Measurements from ENCODE around the gene LHFPL2.
A peak's percentile ranks its signal among the peaks of the same experiment; 100 is the strongest.

The LHFPL2 gene

DNA sequence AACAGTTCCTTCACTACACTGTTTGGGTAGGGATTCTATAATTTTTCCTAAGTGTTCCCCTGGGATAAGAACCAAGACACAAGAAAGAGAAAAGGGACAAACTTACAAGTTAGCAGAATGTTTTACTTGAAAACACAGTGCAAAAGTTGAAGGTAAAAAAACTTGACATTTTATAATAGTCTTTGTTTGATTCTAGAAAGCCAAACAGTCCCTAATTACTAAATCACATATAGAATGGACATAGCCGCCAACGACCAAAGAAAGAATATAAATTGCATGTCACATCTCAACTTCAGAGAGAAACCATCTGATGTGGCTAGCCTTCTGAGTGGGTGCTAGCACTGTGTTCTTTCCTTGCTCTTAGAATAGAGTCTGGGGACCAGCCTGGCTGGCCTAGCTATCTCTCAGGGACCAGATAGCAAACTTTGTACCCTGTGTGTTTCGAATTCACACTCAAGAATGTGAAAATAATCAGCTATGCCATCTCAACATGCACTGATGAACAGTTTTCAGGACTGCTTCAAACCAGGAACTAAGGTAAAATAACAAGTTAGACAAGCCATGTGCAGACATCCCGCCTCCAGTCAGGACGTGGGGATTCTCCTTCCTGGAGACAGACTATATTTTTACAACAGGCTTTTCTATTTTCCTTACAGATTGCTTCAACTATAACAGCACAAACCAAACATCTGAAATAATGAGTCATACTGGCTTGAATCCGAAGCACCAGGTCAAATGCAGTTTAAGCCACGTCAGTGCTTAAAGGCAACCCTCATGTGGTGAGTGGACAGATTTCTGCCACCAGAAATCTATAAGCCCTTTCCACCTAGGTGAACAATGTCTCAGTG, 53.7 kb downstream of the LHFPL2 start:
- DNase-seq (ENCODE audit: low read depth): peak; percentile 92

DNA sequence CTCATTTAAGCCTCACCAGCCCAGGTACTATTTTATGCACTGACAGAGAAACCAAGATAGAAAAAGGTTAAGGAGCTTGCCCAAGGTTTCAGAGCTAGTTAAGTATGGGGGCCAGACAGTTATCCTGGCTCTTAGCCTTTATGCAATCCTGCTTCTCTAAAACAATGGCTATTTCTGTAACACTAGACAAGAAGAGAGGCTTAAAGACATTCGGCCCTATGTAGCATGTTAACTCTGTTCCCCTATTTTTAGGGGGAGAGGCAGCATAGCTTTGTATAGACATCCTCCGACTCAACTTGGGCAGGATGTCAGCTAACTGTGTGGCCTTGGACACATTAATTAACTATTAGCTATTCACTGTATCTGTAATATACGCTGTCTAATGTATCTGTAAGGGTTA, 54.6 kb downstream of the LHFPL2 start:
- DNase-seq (ENCODE audit: low read depth): no peak

DNA sequence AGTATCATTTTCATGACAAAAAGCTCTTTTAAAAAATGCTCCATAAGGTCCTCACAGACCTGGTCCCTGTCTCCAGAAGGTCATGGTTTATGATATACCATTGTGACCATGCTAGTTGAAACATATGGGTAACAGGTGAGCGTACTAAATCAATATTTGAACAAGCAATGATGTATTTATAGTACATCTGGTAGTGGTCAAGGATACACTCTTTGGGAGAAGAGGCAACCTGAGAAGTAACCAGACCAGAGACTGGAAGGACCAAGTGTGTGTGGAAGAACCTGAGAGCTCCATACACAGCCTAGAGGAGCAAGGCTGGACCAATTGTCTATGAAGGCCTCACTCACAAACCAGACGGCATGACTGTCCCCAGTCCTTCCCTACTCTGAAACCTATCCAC, 55.1 kb downstream of the LHFPL2 start:
- no peak for DNase-seq (ENCODE audit: low read depth)

DNA sequence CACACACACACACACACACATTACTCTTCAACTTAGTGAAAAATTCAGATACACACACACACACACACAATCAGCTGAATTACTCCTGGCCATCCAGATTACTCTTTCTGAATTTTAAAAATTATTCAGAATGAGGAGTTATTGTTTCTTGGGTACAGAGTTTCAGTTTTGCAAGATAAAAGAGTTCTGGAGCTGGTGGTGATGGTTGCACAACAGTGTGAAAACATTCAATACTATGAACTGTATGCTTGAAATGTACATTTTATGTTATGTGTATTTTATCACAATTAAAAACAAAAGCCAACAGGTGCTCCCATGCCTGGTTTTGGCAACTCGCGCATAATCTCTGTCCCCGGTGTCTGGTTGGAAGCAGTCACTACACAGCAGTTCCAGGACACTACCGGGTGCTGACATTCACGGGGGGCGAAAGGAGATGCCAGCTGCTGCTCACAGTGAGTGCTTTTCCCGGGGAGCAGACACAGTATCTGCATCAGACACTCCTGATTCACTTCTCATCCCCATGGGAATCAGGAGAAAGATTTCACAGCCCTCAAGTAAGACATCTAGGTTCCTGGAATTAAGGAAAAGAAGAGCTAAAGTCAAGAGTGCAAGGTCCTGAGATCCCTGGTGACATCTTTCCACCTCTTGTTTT, 55.7 kb downstream of the LHFPL2 start:
- no peak for DNase-seq (ENCODE audit: low read depth)

DNA sequence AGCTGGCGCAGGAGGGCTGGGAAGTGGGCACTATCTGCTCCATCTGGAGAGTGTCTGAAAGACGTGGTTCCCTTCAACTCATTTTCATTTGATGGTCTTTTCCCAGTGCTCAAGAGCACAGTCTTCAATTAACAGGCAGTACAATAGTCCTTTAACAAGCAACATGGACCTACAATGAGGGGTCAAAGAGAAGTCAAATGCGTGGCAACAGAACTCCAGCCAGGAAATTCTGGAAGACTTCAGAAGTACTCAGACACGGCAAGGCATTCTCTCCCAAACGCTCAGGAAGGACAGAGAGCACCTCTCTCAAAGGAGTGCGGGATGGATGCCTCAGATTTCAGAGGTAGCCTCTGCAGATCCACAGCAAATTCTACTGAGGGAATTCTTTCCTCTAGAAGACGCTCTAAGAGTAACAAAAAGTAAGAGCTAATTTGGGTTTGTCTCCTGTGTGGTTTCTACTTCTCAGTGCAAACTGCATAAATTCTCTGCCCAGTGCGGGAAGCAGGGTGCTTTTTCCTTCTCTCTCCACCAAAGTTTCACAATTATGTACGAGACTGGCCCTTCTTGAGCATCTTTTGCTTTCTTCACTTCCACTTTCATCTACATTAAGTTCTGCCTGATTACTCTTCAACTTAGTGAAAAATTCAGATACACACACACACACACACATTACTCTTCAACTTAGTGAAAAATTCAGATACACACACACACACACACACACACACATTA, 56.4 kb downstream of the LHFPL2 start:
- no peak for DNase-seq (ENCODE audit: low read depth)

DNA sequence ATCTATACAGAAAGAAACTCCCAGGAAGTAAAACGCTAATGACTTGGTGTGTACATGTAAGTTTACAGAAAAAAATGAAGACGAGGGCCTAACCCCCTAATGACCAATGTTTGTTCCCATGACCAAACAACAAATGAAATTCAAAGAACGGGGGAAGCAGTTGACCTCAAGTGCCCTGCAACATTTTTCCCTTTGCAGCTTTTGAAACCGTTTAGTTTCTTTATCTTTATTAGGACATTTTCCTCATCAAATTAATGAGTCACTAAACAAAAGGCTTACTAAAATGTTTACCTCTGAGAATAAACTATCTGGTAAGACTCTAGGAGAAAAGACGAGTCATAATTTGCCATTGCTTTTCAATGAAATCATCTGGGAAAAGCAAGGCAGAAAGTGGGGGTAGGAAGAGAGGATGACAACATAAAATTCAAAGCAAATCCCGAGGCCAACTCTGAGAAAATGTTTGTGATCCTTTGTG, 57.4 kb downstream of the LHFPL2 start:
- DNase-seq (ENCODE audit: low read depth): peak; percentile 58

DNA sequence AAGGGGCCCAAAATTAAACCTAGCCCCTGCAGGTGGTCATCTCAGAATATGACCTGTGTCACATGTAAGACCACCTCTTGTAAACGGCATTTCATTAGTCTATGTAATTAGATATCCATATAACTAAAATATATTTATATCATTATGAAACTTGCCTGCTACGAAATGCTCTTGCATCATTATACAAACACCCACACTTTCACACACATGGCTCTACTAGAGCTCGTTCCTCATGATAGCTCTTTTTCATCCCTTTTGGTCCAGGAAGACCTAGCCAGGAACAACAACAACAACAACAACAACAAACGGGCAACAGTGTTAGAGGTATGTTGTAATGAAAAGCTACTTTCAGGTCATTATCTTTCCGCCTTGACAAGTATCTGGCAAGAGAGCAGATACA, 58.6 kb downstream of the LHFPL2 start:
- no peak for DNase-seq (ENCODE audit: low read depth)

DNA sequence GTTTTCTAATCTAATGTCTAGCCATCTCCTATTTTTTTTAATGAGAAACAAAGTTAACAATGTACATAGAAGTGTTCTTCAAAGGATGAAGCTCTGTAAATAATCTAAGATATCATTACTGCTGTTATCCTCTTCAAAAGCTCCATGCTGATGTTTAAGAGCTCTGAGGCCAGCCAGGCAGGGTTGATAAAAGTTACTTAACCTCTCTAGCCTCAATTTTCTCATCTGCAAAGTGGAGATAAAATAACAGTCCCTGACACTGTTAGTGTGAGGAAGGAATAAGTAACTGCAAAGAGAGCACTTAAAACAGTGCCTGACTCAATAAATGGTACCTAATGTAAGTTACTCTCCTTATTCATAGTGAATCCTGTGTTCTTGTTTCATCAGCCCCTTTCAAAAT, 60.1 kb downstream of the LHFPL2 start:
- DNase-seq (ENCODE audit: low read depth): no peak

DNA sequence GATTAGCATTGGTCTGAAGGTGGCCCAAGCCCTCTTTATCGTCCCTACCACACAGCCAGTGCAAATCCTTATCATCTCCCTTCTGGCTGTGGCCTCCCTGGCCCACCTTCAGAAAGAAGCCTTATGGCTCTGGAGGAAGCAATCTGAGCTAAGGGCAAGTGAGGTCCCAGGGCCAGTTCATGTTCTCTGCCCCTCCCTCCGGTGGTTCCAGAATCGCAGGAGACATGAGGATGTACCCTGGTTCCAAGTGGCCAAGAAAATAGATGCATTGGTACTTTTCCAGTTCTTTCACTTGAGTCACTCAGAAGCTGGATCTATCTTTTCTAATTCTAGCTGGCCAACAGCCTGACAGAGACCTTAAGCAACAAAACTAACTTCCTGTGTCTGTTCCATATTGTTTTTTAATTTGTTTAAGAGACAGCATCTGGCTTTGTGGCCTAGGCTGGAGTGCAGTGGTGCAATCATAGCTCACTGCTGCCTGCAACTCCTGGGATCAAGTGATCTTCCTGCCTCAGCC, 60.7 kb downstream of the LHFPL2 start:
- peak; percentile 87 for DNase-seq (ENCODE audit: low read depth)

DNA sequence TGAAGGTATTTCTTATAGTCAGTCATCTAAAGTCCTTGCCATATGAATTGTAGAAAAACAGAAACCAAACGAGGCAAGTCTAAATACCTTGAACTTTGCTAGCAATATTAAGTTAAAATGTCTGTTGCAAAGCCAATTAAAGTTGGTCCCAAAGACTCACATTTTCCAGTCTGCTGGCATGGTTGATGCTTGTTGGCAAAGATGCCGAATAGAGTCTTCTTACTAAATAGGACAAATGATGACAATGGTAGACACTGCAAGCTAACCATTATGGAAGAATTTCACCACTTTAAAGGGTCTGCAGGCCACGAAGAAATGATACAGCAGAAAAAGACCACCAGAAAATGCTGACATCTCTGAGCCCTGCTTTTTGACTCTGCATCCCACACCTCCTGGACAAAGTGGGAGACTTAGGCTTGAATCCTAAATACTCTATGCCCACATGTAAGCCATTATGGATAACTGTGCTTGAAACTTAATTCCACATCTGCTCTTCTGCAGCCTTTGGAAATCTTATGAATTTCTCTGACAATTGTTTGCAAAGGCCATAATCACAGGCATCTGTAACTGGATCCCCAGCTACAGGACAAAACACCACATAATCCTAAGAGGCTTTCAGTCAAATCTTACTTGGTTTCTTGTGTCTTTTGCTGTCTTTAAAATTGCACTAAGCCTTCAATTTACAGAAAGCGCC, 61.3 kb downstream of the LHFPL2 start:
- peak; percentile 69 for DNase-seq (ENCODE audit: low read depth)

DNA sequence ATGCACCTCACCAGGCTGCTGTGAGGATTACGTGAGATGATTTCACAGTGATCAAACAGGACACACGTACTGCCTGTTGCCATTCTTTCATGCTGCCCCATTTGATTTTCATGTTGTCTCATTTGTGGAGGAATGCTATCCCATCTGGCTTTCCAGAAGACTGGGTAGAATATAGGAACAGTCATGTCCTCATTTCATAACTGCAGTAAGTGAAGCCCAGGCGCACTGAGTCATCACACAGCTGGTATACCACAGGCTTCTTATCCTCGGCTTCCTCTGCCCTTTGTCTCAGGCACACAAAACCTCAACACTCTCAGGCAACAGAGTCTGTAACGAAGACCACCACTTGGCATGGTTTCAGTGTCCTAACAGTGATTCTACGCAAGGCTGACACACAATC, 62.3 kb downstream of the LHFPL2 start:
- DNase-seq (ENCODE audit: low read depth): peak; percentile 93

DNA sequence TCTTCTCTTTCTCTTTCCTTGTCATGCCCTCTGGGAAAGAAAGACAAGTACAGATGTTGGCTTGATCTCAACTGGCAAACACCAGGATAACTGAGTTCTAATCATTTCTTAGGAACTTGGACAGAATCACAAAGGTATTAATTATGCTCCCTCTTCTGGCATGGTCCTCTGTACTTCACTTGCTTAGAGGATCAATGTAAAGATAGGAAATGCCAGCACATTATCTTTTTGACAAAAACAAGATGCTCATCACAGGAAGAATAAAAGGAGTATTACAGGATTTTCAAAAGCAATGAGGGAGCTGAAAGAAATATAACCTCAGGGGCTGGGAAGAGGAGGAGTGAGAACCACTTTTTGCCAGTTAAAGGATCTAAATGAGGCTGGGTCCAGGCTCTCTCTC, 70.6 kb downstream of the LHFPL2 start:
- DNase-seq (ENCODE audit: low read depth): no peak

DNA sequence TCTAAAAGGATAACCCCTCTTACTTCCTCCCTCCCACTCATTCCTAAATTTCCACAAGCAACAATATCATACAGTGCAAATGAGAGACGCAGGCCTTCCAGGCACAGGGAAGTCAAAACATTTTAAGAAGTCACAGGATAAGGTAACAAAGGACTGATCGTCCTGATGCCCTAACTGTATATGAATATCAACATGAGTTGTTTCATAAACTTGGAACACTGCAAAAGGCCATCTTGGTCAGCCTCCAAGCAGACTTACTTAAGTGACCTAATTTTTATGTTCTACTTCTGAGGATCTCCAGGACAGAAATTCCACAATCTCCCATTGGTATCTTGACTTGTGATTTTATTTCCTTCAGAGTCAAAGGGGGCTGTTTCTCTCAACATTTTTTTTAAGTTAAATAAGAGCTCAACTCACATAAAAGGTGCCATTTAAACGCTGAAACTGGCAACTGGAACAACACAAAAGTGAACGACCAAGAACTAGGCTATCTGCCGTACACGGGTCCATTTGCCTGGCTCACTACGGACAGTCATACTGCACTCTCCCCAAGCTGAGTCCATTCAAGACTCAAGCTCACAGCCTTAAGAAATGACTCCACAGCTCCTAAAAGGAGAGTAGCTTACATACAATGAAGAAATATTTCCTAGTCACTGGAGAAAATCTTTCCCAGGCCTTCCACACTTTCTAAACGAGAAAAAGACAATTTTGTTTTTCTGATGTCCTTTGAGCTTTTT, 71.3 kb downstream of the LHFPL2 start:
- peak; percentile 60 for DNase-seq (ENCODE audit: low read depth)

DNA sequence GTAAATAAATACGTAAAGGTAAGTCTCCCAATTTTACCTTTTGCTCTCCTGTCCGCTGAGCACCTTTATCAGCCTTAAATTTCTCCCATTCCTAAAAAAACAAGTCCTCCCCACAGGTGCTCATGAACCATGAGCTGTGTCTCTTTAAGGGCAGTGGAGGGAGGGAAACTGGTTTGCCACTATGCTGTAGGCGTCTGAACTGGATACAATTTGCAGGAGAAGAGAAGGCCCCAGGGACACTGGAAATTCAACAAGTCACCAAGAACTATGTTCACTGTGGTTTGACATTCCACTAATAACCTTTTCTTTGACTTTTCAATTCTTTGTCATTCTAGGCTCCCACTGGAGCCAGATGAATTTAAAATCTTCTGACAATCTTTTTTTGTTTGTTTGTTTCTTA, 72.2 kb downstream of the LHFPL2 start:
- no peak for DNase-seq (ENCODE audit: low read depth)

DNA sequence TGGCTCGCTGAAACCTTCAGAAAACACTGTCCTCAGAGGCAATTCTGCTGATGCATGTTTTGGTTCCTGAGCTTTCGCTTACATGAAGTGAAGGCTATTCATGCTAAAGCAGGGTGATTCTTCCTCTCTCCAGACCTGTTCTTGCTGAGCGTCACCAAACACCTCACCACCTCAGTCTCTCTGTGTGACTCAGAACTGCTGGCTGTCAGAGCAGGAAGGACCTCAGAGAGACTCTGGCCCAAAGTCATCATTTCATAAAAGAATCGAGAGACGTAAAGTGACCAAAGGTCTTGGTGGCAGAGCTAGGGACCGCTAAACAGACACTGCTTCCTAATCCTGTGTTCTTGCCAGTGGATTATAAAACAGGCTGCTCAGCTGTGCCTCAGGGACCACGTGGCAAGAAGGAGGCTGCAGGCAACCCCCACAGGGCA, 73.8 kb downstream of the LHFPL2 start:
- no peak for DNase-seq (ENCODE audit: low read depth)

DNA sequence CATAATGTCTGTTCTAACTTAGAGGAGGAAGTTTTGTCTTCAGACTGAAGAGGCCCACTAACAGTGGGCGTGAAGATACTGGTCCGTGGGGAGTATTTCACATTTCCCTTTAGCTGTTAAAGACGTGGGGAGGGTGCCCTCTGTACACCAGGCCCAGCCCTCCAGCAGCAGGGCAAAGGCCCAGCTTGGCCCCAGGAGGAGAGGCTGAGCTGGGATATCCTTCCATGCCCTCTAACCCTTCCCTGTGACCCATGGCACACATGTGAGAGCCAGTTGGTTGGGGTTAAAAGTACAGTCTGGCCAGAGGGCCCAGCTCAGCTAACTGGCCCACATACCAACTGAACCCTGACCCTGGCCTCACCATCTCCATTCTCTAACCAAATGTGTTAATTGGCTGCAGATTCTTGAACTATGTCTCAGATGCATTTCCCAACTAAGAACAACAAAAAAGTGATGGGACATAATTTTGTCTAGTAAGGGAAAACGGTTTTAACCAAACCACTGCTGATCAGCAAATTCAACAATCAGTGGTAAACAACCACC, 74.4 kb downstream of the LHFPL2 start:
- DNase-seq (ENCODE audit: low read depth): peak; percentile 63

DNA sequence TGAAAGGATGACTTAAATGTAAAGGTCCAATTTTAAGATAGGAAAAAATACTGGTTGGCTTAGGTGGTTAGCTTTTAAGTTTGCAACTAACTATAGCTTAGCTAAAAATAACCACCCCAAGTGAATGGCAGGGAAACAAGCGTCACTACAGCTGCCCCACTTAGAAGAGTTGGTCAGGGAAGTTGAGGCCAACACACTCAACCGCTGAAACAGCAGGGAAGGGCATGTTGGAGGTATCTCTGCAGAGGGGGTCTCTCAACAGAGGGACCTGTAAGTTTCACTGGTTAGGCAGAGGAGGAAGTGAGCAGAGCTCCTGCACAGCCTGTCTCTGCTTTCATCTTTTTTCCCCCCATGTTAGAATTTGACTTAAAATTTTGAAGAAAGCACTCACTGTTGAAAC, 75.3 kb downstream of the LHFPL2 start:
- DNase-seq (ENCODE audit: low read depth): no peak

DNA sequence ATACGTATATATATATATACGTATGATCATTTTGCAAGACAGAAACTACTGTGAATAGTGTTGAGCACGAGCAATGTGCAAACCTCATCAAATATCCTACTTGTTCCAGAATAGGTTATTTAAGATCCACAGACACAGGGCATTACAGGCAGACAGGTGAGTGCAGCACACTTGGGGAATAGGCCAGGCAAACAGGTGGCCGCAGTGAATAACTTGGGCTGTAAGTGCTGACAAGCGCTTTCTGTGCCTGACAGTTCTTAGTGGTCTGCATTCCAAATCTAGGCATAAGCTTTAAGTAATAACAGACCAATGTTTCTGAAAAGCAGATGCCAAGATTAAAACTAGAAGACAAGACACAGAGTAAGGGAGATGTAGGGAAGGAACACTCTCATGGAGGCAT, 77.9 kb downstream of the LHFPL2 start:
- no peak for DNase-seq (ENCODE audit: low read depth)

DNA sequence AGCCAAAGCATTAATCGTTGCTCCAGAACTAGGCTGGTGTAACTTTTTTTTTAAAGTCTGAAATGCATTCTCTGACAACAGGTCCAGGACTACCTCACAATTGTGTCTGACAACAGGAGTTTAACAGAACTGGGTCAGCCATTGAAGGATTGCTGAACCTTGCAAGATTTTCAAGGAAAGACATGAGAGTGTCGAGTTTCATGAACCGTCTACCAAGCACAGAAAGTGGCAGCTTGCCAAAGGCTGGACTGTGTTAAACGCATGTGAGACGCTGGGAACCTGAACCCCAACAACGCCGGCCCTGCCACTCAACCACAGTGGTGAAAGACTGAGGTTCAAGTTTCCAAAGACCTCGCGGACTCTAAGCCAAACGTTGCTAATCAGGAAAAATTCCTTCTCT, 79.1 kb downstream of the LHFPL2 start:
- peak; percentile 86 for DNase-seq (ENCODE audit: low read depth)

DNA sequence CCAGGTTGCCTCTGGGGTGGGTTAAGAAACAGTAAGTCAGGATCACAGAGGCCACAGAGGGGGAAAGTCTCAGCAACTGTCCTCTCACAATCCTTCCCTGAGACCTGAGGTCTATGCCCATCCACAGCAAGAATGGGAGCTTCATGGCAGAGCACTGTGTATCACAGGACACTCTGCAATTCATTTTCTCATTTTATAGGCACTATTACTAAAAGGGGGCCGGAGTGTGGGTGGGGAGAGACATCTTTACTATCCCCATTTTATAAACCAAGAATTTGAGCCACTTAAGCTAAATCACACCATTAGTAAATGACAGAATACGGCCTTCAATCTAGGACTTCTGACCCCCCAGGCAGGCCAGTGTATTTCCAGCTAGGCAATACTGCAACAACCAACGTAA, 79.9 kb downstream of the LHFPL2 start:
- no peak for DNase-seq (ENCODE audit: low read depth)

DNA sequence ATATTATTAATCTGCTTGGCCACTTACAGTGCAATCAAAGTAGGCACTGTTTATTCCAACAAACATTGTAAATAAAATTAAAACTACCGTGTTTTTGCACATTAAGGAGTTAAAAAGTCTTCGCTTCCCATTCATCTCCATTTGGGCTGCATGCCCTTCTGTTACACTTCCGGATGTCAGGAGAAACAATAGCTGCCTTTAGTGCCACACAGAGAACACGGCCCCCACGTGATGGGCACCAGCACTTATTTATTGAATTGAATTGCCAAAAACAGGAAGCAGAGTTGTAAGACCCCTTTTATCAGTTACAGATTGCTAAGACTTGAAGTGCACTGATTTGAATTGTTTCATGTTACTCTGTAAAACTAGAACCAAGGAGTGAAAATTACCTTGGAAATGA, 80.4 kb downstream of the LHFPL2 start:
- DNase-seq (ENCODE audit: low read depth): no peak
